ENCODE measurements around the gene HDAC4. TPM values are rescaled to one million over a fixed set of nuclear protein-coding genes. Genes with fewer than 3 reads are reported as not detected.

Gene HDAC4
- polyA plus RNA-seq, 1 donor: 20.2 TPM

GRCh38 chr2:239152239-239152915 is 248.4 kb downstream of the HDAC4 start:
- no peak for DNase-seq

- DNase-seq: peak; percentile 17
These were observed 249.4 kb downstream of the HDAC4 start for GRCh38 chr2:239151201-239152131.

- no peak for DNase-seq
These were observed 250.5 kb downstream of the HDAC4 start for GRCh38 chr2:239150125-239151011.

GRCh38 chr2:239149501-239149900 is 251.3 kb downstream of the HDAC4 start:
- no peak for DNase-seq

GRCh38 chr2:239148495-239149200 is 252.2 kb downstream of the HDAC4 start:
- no peak for DNase-seq

- no peak for DNase-seq
These were observed 253.4 kb downstream of the HDAC4 start for GRCh38 chr2:239147376-239147775.

- DNase-seq: no peak
These were observed 254.1 kb downstream of the HDAC4 start for GRCh38 chr2:239146741-239147181.

- no peak for DNase-seq
These were observed 254.7 kb downstream of the HDAC4 start for GRCh38 chr2:239146011-239146641.

GRCh38 chr2:239145601-239146000 is 255.2 kb downstream of the HDAC4 start:
- no peak for DNase-seq

- no peak for DNase-seq
These were observed 255.7 kb downstream of the HDAC4 start for GRCh38 chr2:239145106-239145505.

- no peak for DNase-seq
These were observed 256.2 kb downstream of the HDAC4 start for GRCh38 chr2:239144713-239144999.

GRCh38 chr2:239143858-239144712 is 256.7 kb downstream of the HDAC4 start:
- peak; percentile 48 for DNase-seq

- no peak for DNase-seq
These were observed 258.0 kb downstream of the HDAC4 start for GRCh38 chr2:239142806-239143205.

GRCh38 chr2:239142296-239142695 is 258.5 kb downstream of the HDAC4 start:
- no peak for DNase-seq

GRCh38 chr2:239141021-239141760 is 259.6 kb downstream of the HDAC4 start:
- DNase-seq: no peak

GRCh38 chr2:239140346-239141020 is 260.3 kb downstream of the HDAC4 start:
- no peak for DNase-seq

- DNase-seq: no peak
These were observed 261.3 kb downstream of the HDAC4 start for GRCh38 chr2:239139566-239139965.

GRCh38 chr2:239139101-239139500 is 261.7 kb downstream of the HDAC4 start:
- no peak for DNase-seq

GRCh38 chr2:239138610-239139009 is 262.2 kb downstream of the HDAC4 start:
- no peak for DNase-seq

Data from hindlimb muscle (tissue), 1 donor.